ENCODE results near the gene GMEB2. TPM values are rescaled to one million over a fixed set of nuclear protein-coding genes. Genes with fewer than 3 reads are reported as not detected.

The GMEB2 gene
- total and polyA plus RNA-seq, 4 donors = 5.9 to 12.0 (median 10.2) TPM

GRCh38 chr20:63628246-63628975, 1.5 kb upstream of the GMEB2 start:
- DNase-seq (ENCODE audit: low read depth in 4 of 6, low spot score in 6 of 6) = peak in 2 of 6 donors; percentile 45 to 74
- peaks cover 3% of the 10 kb centered on the region for H3K36me3 ChIP-seq (ENCODE audit: control insufficient read depth, insufficient read depth, low read length)
- peak overlapping the region; percentile 76 for H3K4me3 ChIP-seq (ENCODE audit: low read depth, low read length)
- 49% methylated on average over 22 of the region's 22 CpGs for WGBS (ENCODE audit: insufficient coverage)
- H3K9me3 ChIP-seq (ENCODE audit: control insufficient read depth, insufficient read depth, low read length) = no peaks in the 10 kb centered on the region
- no peak overlapping the region for H3K27ac ChIP-seq (ENCODE audit: low read depth, low read length)
- no peaks in the 10 kb centered on the region for H3K27me3 ChIP-seq (ENCODE audit: control insufficient read depth, insufficient read depth, low read length)
- peaks cover 25% of the 10 kb centered on the region for H3K4me1 ChIP-seq (ENCODE audit: control insufficient read depth, insufficient read depth, low read length)

GRCh38 chr20:63627751-63628245, 897 bp upstream of the GMEB2 start:
- Histone ChIP-seq H3K36me3 (ENCODE audit: control insufficient read depth, insufficient read depth, low read length) (peaks cover 4% of the 10 kb centered on the region), H3K4me1 (ENCODE audit: control insufficient read depth, insufficient read depth, low read length) (peaks cover 25% of the 10 kb centered on the region), H3K27me3 (ENCODE audit: control insufficient read depth, insufficient read depth, low read length) (no peaks in the 10 kb centered on the region), H3K27ac (ENCODE audit: low read depth, low read length) (no peak overlapping the region), H3K9me3 (ENCODE audit: control insufficient read depth, insufficient read depth, low read length) (no peaks in the 10 kb centered on the region), H3K4me3 (ENCODE audit: low read depth, low read length) (peak overlapping the region; percentile 76)
- DNase-seq (ENCODE audit: low read depth in 4 of 6, low spot score in 6 of 6) = no peak
- WGBS (ENCODE audit: insufficient coverage) = 15% methylated on average over 25 of the region's 28 CpGs

GRCh38 chr20:63627129-63627750, 339 bp upstream of the GMEB2 start:
- peaks cover 25% of the 10 kb centered on the region for H3K4me1 ChIP-seq (ENCODE audit: control insufficient read depth, insufficient read depth, low read length)
- no peaks in the 10 kb centered on the region for H3K27me3 ChIP-seq (ENCODE audit: control insufficient read depth, insufficient read depth, low read length)
- H3K36me3 ChIP-seq (ENCODE audit: control insufficient read depth, insufficient read depth, low read length) = peaks cover 5% of the 10 kb centered on the region
- peak; percentile 78 to 98 (median 87) for DNase-seq (ENCODE audit: low read depth in 4 of 6, low spot score in 6 of 6)
- 1% methylated on average over 66 of the region's 68 CpGs for WGBS (ENCODE audit: insufficient coverage)
- H3K9me3 ChIP-seq (ENCODE audit: control insufficient read depth, insufficient read depth, low read length) = no peaks in the 10 kb centered on the region
- peak overlapping the region; percentile 76 for H3K4me3 ChIP-seq (ENCODE audit: low read depth, low read length)
- peak overlapping the region; percentile 67 for H3K27ac ChIP-seq (ENCODE audit: low read depth, low read length)

- H3K36me3 ChIP-seq (ENCODE audit: control insufficient read depth, insufficient read depth, low read length) = peaks cover 5% of the 10 kb centered on the region
- no peaks in the 10 kb centered on the region for H3K27me3 ChIP-seq (ENCODE audit: control insufficient read depth, insufficient read depth, low read length)
- H3K27ac ChIP-seq (ENCODE audit: low read depth, low read length) = peak overlapping the region; percentile 60
- H3K9me3 ChIP-seq (ENCODE audit: control insufficient read depth, insufficient read depth, low read length) = no peaks in the 10 kb centered on the region
- H3K4me3 ChIP-seq (ENCODE audit: low read depth, low read length) = peak overlapping the region; percentile 51
- peak in 2 of 6 donors; percentile 31 for DNase-seq (ENCODE audit: low read depth in 4 of 6, low spot score in 6 of 6)
- peaks cover 25% of the 10 kb centered on the region for H3K4me1 ChIP-seq (ENCODE audit: control insufficient read depth, insufficient read depth, low read length)
- WGBS (ENCODE audit: insufficient coverage) = 12% methylated on average over 35 of the region's 36 CpGs
Observed at GRCh38 chr20:63625771-63626423, 1.0 kb downstream of the GMEB2 start.

- H3K9me3 ChIP-seq (ENCODE audit: control insufficient read depth, insufficient read depth, low read length) = no peaks in the 10 kb centered on the region
- peak in 1 of 6 donors; percentile 25 for DNase-seq (ENCODE audit: low read depth in 4 of 6, low spot score in 6 of 6)
- H3K36me3 ChIP-seq (ENCODE audit: control insufficient read depth, insufficient read depth, low read length) = peaks cover 12% of the 10 kb centered on the region
- no peak overlapping the region for H3K27ac ChIP-seq (ENCODE audit: low read depth, low read length)
- no peaks in the 10 kb centered on the region for H3K27me3 ChIP-seq (ENCODE audit: control insufficient read depth, insufficient read depth, low read length)
- WGBS (ENCODE audit: insufficient coverage) = 81% methylated on average over 10 of the region's 15 CpGs
- no peak overlapping the region for H3K4me3 ChIP-seq (ENCODE audit: low read depth, low read length)
- H3K4me1 ChIP-seq (ENCODE audit: control insufficient read depth, insufficient read depth, low read length) = peaks cover 25% of the 10 kb centered on the region
Observed at GRCh38 chr20:63624486-63624885, 2.4 kb downstream of the GMEB2 start.

- Histone ChIP-seq H3K4me3 (ENCODE audit: low read depth, low read length) (no peak overlapping the region), H3K27ac (ENCODE audit: low read depth, low read length) (no peak overlapping the region), H3K27me3 (ENCODE audit: control insufficient read depth, insufficient read depth, low read length) (no peaks in the 10 kb centered on the region), H3K9me3 (ENCODE audit: control insufficient read depth, insufficient read depth, low read length) (no peaks in the 10 kb centered on the region), H3K4me1 (ENCODE audit: control insufficient read depth, insufficient read depth, low read length) (peaks cover 12% of the 10 kb centered on the region), H3K36me3 (ENCODE audit: control insufficient read depth, insufficient read depth, low read length) (peaks cover 30% of the 10 kb centered on the region)
- DNase-seq (ENCODE audit: low read depth in 4 of 6, low spot score in 6 of 6) = no peak
- WGBS (ENCODE audit: insufficient coverage) = 81% methylated on average over 5 of the region's 14 CpGs
Observed at GRCh38 chr20:63622732-63623131, 4.2 kb downstream of the GMEB2 start.

GRCh38 chr20:63622096-63622495, 4.8 kb downstream of the GMEB2 start:
- Histone ChIP-seq H3K27me3 (ENCODE audit: control insufficient read depth, insufficient read depth, low read length) (no peaks in the 10 kb centered on the region), H3K27ac (ENCODE audit: low read depth, low read length) (no peak overlapping the region), H3K9me3 (ENCODE audit: control insufficient read depth, insufficient read depth, low read length) (no peaks in the 10 kb centered on the region), H3K4me1 (ENCODE audit: control insufficient read depth, insufficient read depth, low read length) (peaks cover 8% of the 10 kb centered on the region), H3K4me3 (ENCODE audit: low read depth, low read length) (no peak overlapping the region), H3K36me3 (ENCODE audit: control insufficient read depth, insufficient read depth, low read length) (peaks cover 36% of the 10 kb centered on the region)
- 86% methylated on average over 2 of the region's 4 CpGs for WGBS (ENCODE audit: insufficient coverage)
- DNase-seq (ENCODE audit: low read depth in 4 of 6, low spot score in 6 of 6) = no peak

- H3K4me3 ChIP-seq (ENCODE audit: low read depth, low read length) = no peak overlapping the region
- H3K27me3 ChIP-seq (ENCODE audit: control insufficient read depth, insufficient read depth, low read length) = no peaks in the 10 kb centered on the region
- peaks cover 6% of the 10 kb centered on the region for H3K4me1 ChIP-seq (ENCODE audit: control insufficient read depth, insufficient read depth, low read length)
- peaks cover 47% of the 10 kb centered on the region for H3K36me3 ChIP-seq (ENCODE audit: control insufficient read depth, insufficient read depth, low read length)
- 83% methylated on average over 8 of the region's 8 CpGs for WGBS (ENCODE audit: insufficient coverage)
- H3K9me3 ChIP-seq (ENCODE audit: control insufficient read depth, insufficient read depth, low read length) = no peaks in the 10 kb centered on the region
- H3K27ac ChIP-seq (ENCODE audit: low read depth, low read length) = no peak overlapping the region
- no peak for DNase-seq (ENCODE audit: low read depth in 4 of 6, low spot score in 6 of 6)
Observed at GRCh38 chr20:63620991-63621390, 5.9 kb downstream of the GMEB2 start.

GRCh38 chr20:63619505-63619904, 7.4 kb downstream of the GMEB2 start:
- Histone ChIP-seq H3K9me3 (ENCODE audit: control insufficient read depth, insufficient read depth, low read length) (no peaks in the 10 kb centered on the region), H3K27ac (ENCODE audit: low read depth, low read length) (no peak overlapping the region), H3K4me3 (ENCODE audit: low read depth, low read length) (no peak overlapping the region), H3K4me1 (ENCODE audit: control insufficient read depth, insufficient read depth, low read length) (no peaks in the 10 kb centered on the region), H3K36me3 (ENCODE audit: control insufficient read depth, insufficient read depth, low read length) (peaks cover 59% of the 10 kb centered on the region), H3K27me3 (ENCODE audit: control insufficient read depth, insufficient read depth, low read length) (no peaks in the 10 kb centered on the region)
- WGBS (ENCODE audit: insufficient coverage) = 83% methylated on average over 13 of the region's 13 CpGs
- no peak for DNase-seq (ENCODE audit: low read depth in 4 of 6, low spot score in 6 of 6)
